ENCODE results near the gene ST14. TPM values are rescaled to one million over a fixed set of nuclear protein-coding genes. Genes with fewer than 3 reads are reported as not detected.

ST14 gene
- total and polyA plus RNA-seq, 2 donors (not counting 3 experiments of a cell fraction or from before 2014, with no cell fraction given): 0.08 TPM; not detected in 1

GRCh38 chr11:130214861-130215530 lies 55.4 kb downstream of the ST14 start:
- dilution Hi-C loops (cut with MboI; ENCODE audit: extremely low pct_ligation_motif_present, low sequenced_read_pairs) (no loop called here), intact Hi-C loops (cut with micrococcal nuclease) (no loop called here)
- Histone ChIP-seq H3K4me3 (replicated peaks in 1 of 3; ENCODE audit: insufficient read depth in 1 of 3, low read depth in 1 of 3, low read length in 3 of 3) (no peak overlapping the region), H3K27ac (ENCODE audit: insufficient read depth, low read depth, low read length) (no peak overlapping the region), H3K79me2 (ENCODE audit: control insufficient read depth, insufficient read depth, low read length) (no peaks in the 10 kb centered on the region), H3K4me1 (ENCODE audit: control insufficient read depth, extremely low read depth, insufficient read depth, low read length) (no peaks in the 10 kb centered on the region), H3K9me3 (replicated peaks; ENCODE audit: control insufficient read depth, insufficient read depth, low read length) (no peaks in the 10 kb centered on the region), H3K9ac (replicated peaks; ENCODE audit: extremely low read depth, insufficient read depth, low read length) (no peak overlapping the region), H4K20me1 (replicated peaks; ENCODE audit: control insufficient read depth, extremely low read depth, insufficient read depth, low read length) (no peaks in the 10 kb centered on the region), H3K9me1 (replicated peaks; ENCODE audit: control insufficient read depth, extremely low read depth, insufficient read depth, low read length) (no peaks in the 10 kb centered on the region), H3K4me2 (ENCODE audit: insufficient read depth, low read length) (no peak overlapping the region), H2AFZ (ENCODE audit: low read depth, low read length) (no peak overlapping the region), H3K27me3 (ENCODE audit: control insufficient read depth in 2 of 2, insufficient read depth in 2 of 2, low read length in 2 of 2) (peaks cover 3 to 12% of the 10 kb centered on the region in 2 experiments), H3K36me3 (ENCODE audit: control insufficient read depth in 2 of 2, extremely low read depth in 1 of 2, insufficient read depth in 2 of 2, low read length in 2 of 2) (no peaks in the 10 kb centered on the region)
- ChIA-PET CTCF (interaction anchor here (1.5 kb wide), 1 partner anchor 647 kb away, joined by 9 read pairs; no protein-coding TSS in a partner anchor), POLR2A (interaction anchor here (0.5 kb wide), 1 partner anchor 216 kb away, joined by 3 read pairs; no protein-coding TSS in a partner anchor)
- BruUV-seq (replicated peaks): no TSS peak
- TF ChIP-seq POLR2AphosphoS5 (IDR thresholded peaks at IDR 0.05; ENCODE audit: insufficient read depth, low read depth, low read length) (no peak), JUN (IDR thresholded peaks at IDR 0.05; ENCODE audit: borderline replicate concordance, insufficient read depth, insufficient read length, low read depth) (no peak), MYC (IDR thresholded peaks at IDR 0.05; ENCODE audit: low read depth, low read length) (no peak), CTCF (IDR thresholded peaks at IDR 0.05; ENCODE audit: extremely low read depth in 1 of 2, insufficient read depth in 1 of 2, low read depth in 1 of 2, low read length in 2 of 2) (no peak), FOS (IDR thresholded peaks at IDR 0.05; ENCODE audit: borderline replicate concordance, insufficient read depth, low read length) (no peak), GATA2 (IDR thresholded peaks at IDR 0.05; ENCODE audit: insufficient read depth, insufficient read length, low read depth, low read length) (no peak), EZH2 (IDR thresholded peaks at IDR 0.05; ENCODE audit: borderline replicate concordance, low read depth, low read length, severe bottlenecking) (no peak), POLR2A (IDR thresholded peaks at IDR 0.05; ENCODE audit: low read depth, low read length) (no peak)
- TF ChIP-seq, protein P1, sequence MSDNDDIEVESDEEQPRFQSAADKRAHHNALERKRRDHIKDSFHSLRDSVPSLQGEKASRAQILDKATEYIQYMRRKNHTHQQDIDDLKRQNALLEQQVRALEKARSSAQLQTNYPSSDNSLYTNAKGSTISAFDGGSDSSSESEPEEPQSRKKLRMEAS (IDR thresholded peaks at IDR 0.05; ENCODE audit: insufficient read depth, insufficient read length): no peak
- FAIRE-seq (no peak), DNase-seq (ENCODE audit: low read depth, low spot score) (no peak)
